LNCaP clone FGC (cell line): ENCODE measurements around the gene TMEM239.

Experiments
- DNase-seq: peaks from one replicate; pipeline ENCODE4 v3.0.0-alpha.2; 2011; ENCODE audit warnings: low read depth
- H3K4me3 ChIP-seq: 2 replicates; pipeline ENCODE4 v1.5.1; 2011; ENCODE audit warnings: mild to moderate bottlenecking, low read depth, low read length, control low read depth
- TF ChIP-seq, protein P1 (sequence below): IDR thresholded peaks from 2 replicates; pipeline ENCODE4 v1.5.1; 2012; ENCODE audit warnings: mild to moderate bottlenecking; ENCODE audit not compliant: control insufficient read depth, insufficient read depth; ENCODE audit errors: extremely low read depth

Gene TMEM239

DNA sequence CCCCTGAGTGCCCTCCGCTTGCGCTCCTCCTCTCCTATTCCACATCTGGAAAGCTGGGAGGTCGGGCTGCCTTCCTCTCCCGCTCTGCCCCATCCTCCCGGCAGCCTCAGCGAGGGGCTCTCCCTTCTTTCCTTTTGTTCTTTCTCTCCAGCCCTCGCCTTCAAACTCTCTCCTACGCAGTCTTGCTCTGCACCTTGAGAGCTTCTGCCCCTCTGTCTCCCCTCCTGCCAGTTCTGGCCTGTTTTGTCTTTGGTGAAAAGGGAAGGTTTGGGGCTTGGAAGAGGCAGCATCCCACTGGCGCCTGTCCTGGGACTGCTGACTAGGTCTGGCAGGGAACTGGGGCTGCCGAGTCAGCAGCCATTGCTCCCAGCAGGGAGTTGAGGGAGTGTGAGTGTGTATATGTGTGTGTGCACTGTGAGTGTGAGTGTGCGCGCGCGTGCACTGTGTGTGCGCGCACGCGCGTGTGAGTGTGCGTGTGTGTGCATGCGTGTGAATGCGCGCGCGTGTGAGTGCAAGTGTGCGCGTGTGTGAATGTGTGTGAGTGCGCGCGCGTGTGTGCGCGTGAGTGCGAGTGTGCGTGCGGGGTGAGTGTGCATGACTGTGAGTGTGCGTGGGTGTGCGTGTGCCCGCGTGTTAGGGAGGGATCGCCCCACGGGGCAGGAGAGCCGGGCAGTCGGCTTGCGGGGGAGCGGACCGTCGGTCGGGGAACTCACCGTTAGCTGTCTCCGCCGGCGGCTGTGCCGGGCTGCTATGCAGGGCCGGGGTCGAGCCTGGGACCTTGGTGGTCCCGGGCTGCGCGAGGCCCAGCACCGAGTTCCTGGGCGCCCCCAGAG is 16.3 kb upstream of the TMEM239 start:
- H3K4me3 ChIP-seq: no peak overlapping the region
- no peak for DNase-seq
- TF ChIP-seq, protein P1, sequence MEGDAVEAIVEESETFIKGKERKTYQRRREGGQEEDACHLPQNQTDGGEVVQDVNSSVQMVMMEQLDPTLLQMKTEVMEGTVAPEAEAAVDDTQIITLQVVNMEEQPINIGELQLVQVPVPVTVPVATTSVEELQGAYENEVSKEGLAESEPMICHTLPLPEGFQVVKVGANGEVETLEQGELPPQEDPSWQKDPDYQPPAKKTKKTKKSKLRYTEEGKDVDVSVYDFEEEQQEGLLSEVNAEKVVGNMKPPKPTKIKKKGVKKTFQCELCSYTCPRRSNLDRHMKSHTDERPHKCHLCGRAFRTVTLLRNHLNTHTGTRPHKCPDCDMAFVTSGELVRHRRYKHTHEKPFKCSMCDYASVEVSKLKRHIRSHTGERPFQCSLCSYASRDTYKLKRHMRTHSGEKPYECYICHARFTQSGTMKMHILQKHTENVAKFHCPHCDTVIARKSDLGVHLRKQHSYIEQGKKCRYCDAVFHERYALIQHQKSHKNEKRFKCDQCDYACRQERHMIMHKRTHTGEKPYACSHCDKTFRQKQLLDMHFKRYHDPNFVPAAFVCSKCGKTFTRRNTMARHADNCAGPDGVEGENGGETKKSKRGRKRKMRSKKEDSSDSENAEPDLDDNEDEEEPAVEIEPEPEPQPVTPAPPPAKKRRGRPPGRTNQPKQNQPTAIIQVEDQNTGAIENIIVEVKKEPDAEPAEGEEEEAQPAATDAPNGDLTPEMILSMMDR: no peak

DNA sequence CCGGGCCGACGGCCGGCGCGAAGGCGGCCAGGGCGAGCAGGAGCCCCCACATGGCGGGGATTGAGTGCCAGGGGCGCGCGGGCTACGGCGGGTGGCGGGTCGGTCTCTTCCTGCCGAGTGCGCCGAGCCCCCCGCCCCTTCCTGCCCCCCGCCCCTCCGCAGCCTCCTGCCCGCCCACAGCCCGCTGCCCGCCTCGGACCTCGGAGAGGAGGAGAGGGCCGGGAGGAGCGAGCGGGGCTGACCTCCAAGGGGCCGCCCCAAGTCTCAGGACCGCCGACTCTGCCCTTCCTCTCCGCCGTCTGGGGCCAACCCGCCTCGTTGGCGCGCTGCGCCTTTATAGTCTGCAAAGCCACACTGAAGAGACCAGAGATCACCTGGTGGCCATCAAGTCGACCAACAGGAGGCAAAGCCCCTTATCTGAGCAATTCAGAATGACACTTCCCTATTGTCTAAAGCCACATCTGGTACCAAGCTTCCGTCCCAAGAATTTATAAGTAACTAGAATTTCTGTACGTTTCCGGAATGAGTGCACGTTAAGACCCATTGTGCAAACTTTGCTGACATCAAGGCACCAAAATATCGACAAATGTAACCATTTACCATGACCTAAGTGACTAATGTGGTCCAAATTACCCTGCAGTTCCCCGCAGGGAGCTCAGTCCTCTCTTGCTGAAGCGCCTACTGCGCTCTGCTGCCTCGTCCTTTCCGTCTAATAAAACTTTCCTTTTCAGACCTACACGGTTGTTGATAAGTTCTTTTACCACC is 15.5 kb upstream of the TMEM239 start, which contains the start of gene CPXM1:
CPXM1 (minus strand) TSS at position 107 of the 765 bp plus-strand sequence; CDS start at position 52, 55 bp downstream.
- TF ChIP-seq, protein P1: no peak
- no peak for DNase-seq
- H3K4me3 ChIP-seq: no peak within 1 kb of the TSS

DNA sequence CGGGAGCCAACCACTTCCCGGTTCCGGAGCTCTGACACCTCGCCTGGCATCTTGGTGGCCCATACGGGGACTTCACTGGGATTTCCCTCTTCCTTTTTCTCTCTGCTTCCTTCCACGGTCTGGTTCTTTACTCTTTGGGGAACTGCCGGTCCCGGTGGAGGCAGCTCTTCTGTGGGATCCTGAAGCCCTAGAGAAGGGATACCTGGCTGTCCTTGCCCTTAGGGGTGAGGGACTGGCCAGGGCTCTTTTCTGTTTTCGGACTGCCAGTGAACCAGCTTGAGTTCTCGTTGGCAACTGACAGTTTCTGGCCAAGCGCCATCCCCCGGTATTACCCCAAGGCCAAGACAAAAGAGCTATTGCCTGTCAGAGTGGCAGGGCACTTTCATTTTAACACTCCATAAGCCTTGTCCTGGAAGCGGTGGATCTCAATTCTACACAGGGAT is 14.9 kb upstream of the TMEM239 start:
- H3K4me3 ChIP-seq: no peak overlapping the region
- DNase-seq: no peak
- TF ChIP-seq, protein P1: no peak

DNA sequence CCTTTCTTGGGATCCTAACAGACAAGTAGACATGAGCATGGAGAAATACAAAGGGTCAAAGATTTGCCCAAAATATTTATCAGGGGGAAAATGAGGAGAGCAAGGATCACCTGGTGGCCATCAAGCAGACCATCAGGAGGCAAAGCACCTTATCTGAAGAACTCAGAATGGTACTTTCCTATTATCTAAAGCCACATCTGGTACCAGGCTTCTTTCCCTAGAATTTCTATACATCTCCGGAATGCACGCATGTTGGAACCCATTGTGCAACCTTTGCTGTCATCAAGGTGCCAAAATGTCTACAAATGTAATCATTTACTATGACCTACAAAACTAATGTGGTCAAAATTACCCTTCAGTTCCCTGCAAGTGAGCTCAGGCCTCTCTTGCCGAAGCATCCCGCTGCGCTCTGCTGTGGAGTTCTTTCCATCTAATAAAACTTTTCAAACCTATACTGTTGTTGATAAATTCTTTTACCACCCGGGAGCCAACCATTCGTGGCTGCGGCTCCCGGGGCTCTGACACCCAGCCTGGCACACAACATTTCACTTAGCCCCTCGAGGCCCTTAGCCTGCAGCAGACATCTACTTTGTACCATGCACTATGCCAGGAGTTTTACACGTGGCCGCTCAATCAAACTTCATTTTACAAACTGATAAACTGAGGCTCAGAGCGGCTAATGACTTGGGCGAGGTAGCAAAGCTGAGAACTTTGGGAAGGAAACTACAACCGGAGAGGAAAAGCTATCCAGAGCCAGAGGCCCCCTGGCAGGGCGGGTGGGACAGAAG is 11.9 kb upstream of the TMEM239 start:
- no peak for DNase-seq
- TF ChIP-seq, protein P1: no peak
- H3K4me3 ChIP-seq: no peak overlapping the region

DNA sequence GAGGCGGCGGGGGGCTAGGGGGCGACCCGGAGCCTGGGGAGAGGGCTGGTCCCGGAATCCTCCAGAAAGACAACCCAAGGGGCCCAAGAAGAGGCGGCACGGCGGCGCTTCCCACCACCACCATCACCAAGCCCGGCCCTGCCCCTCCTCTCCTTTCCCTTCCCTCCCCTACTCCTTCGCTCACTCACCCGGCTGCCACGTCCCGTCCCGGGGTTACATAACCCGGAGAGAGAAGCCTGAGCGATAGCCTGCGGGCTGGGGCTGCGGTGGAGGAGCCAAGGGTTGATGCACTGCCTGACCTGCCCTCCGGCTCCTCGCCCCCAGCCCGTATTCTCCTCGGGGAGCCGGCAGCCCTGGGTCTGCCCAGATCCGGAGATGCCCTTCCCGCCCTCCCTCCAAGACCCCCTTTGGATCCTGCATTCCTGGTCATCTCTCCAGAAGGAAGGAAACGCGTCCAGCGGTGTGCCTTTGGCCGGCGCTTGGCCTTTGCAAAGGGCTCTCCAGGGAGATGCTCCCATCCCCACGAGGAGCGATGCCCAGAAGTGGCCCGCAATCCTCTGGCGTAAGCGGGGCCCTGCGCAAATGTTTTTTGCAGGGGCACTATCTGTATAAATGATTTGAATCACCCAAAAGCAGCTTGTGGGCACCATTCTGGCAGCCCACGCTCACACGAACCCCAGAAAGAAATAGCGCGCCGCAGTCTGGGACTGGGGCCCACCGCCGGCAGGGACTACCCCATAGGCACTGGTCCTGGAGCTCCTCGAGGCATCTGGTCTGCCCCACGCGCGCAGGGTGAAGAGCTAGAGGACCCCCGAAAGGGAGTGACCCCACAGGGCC is 11.1 kb upstream of the TMEM239 start:
- no peak overlapping the region for H3K4me3 ChIP-seq
- TF ChIP-seq, protein P1: no peak
- DNase-seq: no peak
